Measurements from ENCODE around the gene ATP2C2. TPM values are rescaled to one million over a fixed set of nuclear protein-coding genes. Genes with fewer than 3 reads are reported as not detected.

The ATP2C2 gene
- total and polyA plus RNA-seq, 7 donors = 2.5 to 60.7 (median 7.2) TPM; not detected in 2

GRCh38 chr16:84348386-84348888, 19.9 kb upstream of the ATP2C2 start:
- intact Hi-C loops (cut with DNase I) = no loop called here
- no peak overlapping the region for H3K27ac ChIP-seq
- no peaks in the 10 kb centered on the region for H3K27me3 ChIP-seq
- H3K9me3 ChIP-seq = no peaks in the 10 kb centered on the region
- no peak overlapping the region for H3K4me3 ChIP-seq
- 34 to 72% methylated on average over 6 of the region's 6 CpGs for WGBS, 2 donors
- TF ChIP-seq CTCF (IDR thresholded peaks at IDR 0.05) = no peak
- TF ChIP-seq POLR2AphosphoS5 (IDR thresholded peaks at IDR 0.05) = no peak
- TF ChIP-seq POLR2A (IDR thresholded peaks at IDR 0.05) = no peak
- TF ChIP-seq EP300 (IDR thresholded peaks at IDR 0.05) = no peak
- no peaks in the 10 kb centered on the region for H3K4me1 ChIP-seq
- no peak for DNase-seq
- H3K36me3 ChIP-seq = no peaks in the 10 kb centered on the region

- H3K36me3 ChIP-seq = no peaks in the 10 kb centered on the region
- intact Hi-C loops (cut with DNase I) = no loop called here
- DNase-seq = no peak
- no peak overlapping the region for H3K27ac ChIP-seq
- no peak overlapping the region for H3K4me3 ChIP-seq
- no peaks in the 10 kb centered on the region for H3K27me3 ChIP-seq
- WGBS, 2 donors = 23 to 68% methylated on average over 11 of the region's 11 CpGs
- H3K9me3 ChIP-seq = no peaks in the 10 kb centered on the region
- H3K4me1 ChIP-seq = no peaks in the 10 kb centered on the region
- TF ChIP-seq CTCF (IDR thresholded peaks at IDR 0.05) (no peak), EP300 (IDR thresholded peaks at IDR 0.05) (no peak), POLR2AphosphoS5 (IDR thresholded peaks at IDR 0.05) (no peak), POLR2A (IDR thresholded peaks at IDR 0.05) (no peak)
Measured at GRCh38 chr16:84349862-84350684, 18.3 kb upstream of the ATP2C2 start.

- intact Hi-C loops (cut with DNase I) = no loop called here
- Histone ChIP-seq H3K4me1 (no peaks in the 10 kb centered on the region), H3K9me3 (no peaks in the 10 kb centered on the region), H3K4me3 (no peak overlapping the region), H3K27ac (no peak overlapping the region), H3K27me3 (no peaks in the 10 kb centered on the region), H3K36me3 (no peaks in the 10 kb centered on the region)
- WGBS, 2 donors = 32 to 78% methylated on average over 16 of the region's 16 CpGs
- no peak for DNase-seq
- TF ChIP-seq POLR2A (IDR thresholded peaks at IDR 0.05) (no peak), EP300 (IDR thresholded peaks at IDR 0.05) (no peak), CTCF (IDR thresholded peaks at IDR 0.05) (no peak), POLR2AphosphoS5 (IDR thresholded peaks at IDR 0.05) (no peak)
Measured at GRCh38 chr16:84350685-84351400, 17.5 kb upstream of the ATP2C2 start.

GRCh38 chr16:84351630-84352029, 16.7 kb upstream of the ATP2C2 start:
- H3K9me3 ChIP-seq = no peaks in the 10 kb centered on the region
- DNase-seq = no peak
- no peak overlapping the region for H3K27ac ChIP-seq
- intact Hi-C loops (cut with DNase I) = no loop called here
- H3K27me3 ChIP-seq = no peaks in the 10 kb centered on the region
- no peaks in the 10 kb centered on the region for H3K36me3 ChIP-seq
- H3K4me1 ChIP-seq = peaks cover 0 to 1% (median 0%) of the 10 kb centered on the region in 4 donors
- WGBS, 2 donors = 44 to 81% methylated on average over 8 of the region's 8 CpGs
- no peak for TF ChIP-seq EP300 (IDR thresholded peaks at IDR 0.05)
- TF ChIP-seq POLR2AphosphoS5 (IDR thresholded peaks at IDR 0.05) = no peak
- TF ChIP-seq POLR2A (IDR thresholded peaks at IDR 0.05) = no peak
- no peak for TF ChIP-seq CTCF (IDR thresholded peaks at IDR 0.05)
- no peak overlapping the region for H3K4me3 ChIP-seq
